Keratinocyte (primary cell): ENCODE measurements around the gene MBD1. TPM values are rescaled to one million over a fixed set of nuclear protein-coding genes. Genes with fewer than 3 reads are reported as not detected.

Source experiments
- DNase-seq: peaks from one replicate; pipeline ENCODE4 v3.0.0-alpha.2; 2011; ENCODE audit warnings: low read depth, missing footprints, low spot score
- FAIRE-seq: peaks from 2 replicates; lab custom pipeline; 2011; peaks lifted over from hg19 to GRCh38; lab: Jason Lieb, UNC
- H2AFZ ChIP-seq: 2 replicates; pipeline ENCODE4 v1.6.0; 2012; ENCODE audit warnings: low read length, control low read depth, inconsistent platforms; ENCODE audit not compliant: control insufficient read depth
- H3K27ac ChIP-seq: 2 replicates; pipeline ENCODE4 v1.5.1; 2011; ENCODE audit warnings: low read length; ENCODE audit not compliant: control insufficient read depth, insufficient read depth
- H3K27me3 ChIP-seq: 3 replicates; pipeline ENCODE4 v1.6.0; 2011; ENCODE audit warnings: low read length; ENCODE audit not compliant: control insufficient read depth, insufficient read depth; ENCODE audit errors: extremely low read depth
- H3K36me3 ChIP-seq, 2 experiments: 2 replicates in 1 of 2; 3 replicates in 1 of 2; pipeline ENCODE4 v1.5.1; 2011; ENCODE audit warnings: low read length in 2 of 2, mild to moderate bottlenecking in 1 of 2; ENCODE audit not compliant: control insufficient read depth in 2 of 2, insufficient read depth in 2 of 2; ENCODE audit errors: extremely low read depth in 1 of 2
- H3K4me1 ChIP-seq: 3 replicates; pipeline ENCODE4 v1.5.1; 2011; ENCODE audit warnings: low read length; ENCODE audit not compliant: control insufficient read depth, insufficient read depth; ENCODE audit errors: extremely low read depth
- H3K4me2 ChIP-seq: 3 replicates; pipeline ENCODE4 v1.6.0; 2011; ENCODE audit warnings: low read depth, low read length; ENCODE audit not compliant: control insufficient read depth, insufficient read depth; ENCODE audit errors: extremely low read depth
- H3K4me3 ChIP-seq, 3 experiments: fragments of 200-600 bp in 1 of 3; sonication (generic) in 1 of 3; 2 replicates in 2 of 3; 3 replicates in 1 of 3; pipeline ENCODE4 v1.5.1; 2011 to 2016; ENCODE audit warnings: low read length in 3 of 3, mild to moderate bottlenecking in 3 of 3, control low read depth in 2 of 3, inconsistent platforms in 1 of 3, low read depth in 1 of 3, mixed read lengths in 1 of 3, mixed run types in 1 of 3, moderate library complexity in 1 of 3; ENCODE audit not compliant: control insufficient read depth in 2 of 3, insufficient read depth in 2 of 3; ENCODE audit errors: extremely low read depth in 1 of 3
- H3K79me2 ChIP-seq: 2 replicates; pipeline ENCODE4 v1.6.0; 2012; ENCODE audit warnings: low read length; ENCODE audit not compliant: control insufficient read depth, insufficient read depth
- H3K9ac ChIP-seq: 3 replicates; pipeline ENCODE4 v1.6.0; 2011; ENCODE audit warnings: low read length; ENCODE audit not compliant: control insufficient read depth, insufficient read depth; ENCODE audit errors: extremely low read depth
- H3K9me1 ChIP-seq: 3 replicates; pipeline ENCODE4 v1.6.0; 2011; ENCODE audit warnings: low read length; ENCODE audit not compliant: control insufficient read depth, insufficient read depth; ENCODE audit errors: extremely low read depth
- H3K9me3 ChIP-seq: 2 replicates; pipeline ENCODE4 v1.5.1; 2012; ENCODE audit warnings: low read depth, low read length; ENCODE audit not compliant: control insufficient read depth
- H4K20me1 ChIP-seq: 3 replicates; pipeline ENCODE4 v1.6.0; 2011; ENCODE audit warnings: low read length; ENCODE audit not compliant: control insufficient read depth, insufficient read depth; ENCODE audit errors: extremely low read depth
- CTCF ChIP-seq, 3 experiments: IDR thresholded peaks in 1 of 3; conservative IDR thresholded peaks in 1 of 3; optimal IDR thresholded peaks in 1 of 3; 2 replicates in 2 of 3; 3 replicates in 1 of 3; pipeline versions ENCODE3 to v1.5.1; 2011; ENCODE audit warnings: low read length in 3 of 3, mild to moderate bottlenecking in 3 of 3, moderate library complexity in 2 of 3, control low read depth in 1 of 3, inconsistent platforms in 1 of 3; ENCODE audit not compliant: insufficient read depth in 2 of 3; ENCODE audit errors: extremely low read depth in 1 of 3
- EZH2 ChIP-seq: IDR thresholded peaks from one replicate; pipeline ENCODE4 v1.6.1; 2012; ENCODE audit warnings: inconsistent platforms, mild to moderate bottlenecking, low read length, moderate library complexity
- dilution Hi-C: fragments of 300-500 bp; cut with MboI; formaldehyde crosslinking; loops from one replicate; pipeline ENCODE4 v1.7.0; 2020; ENCODE audit warnings: low sequenced_read_pairs; ENCODE audit not compliant: extremely low pct_ligation_motif_present
- polyA plus RNA-seq, 5 experiments: library from polyadenylated mRNA; depleted of rRNA in 3 of 5; stranded (reverse) in 3 of 5; stranded (forward) in 1 of 5; unstranded in 1 of 5; fragments of >200 nt; gene quantifications; 1 replicate in 1 of 5; 2 replicates in 3 of 5; 3 replicates in 1 of 5; pipeline versions ENCODE4 v1.2.1 to v1.2.3, GENCODE V29; 2011 to 2012; ENCODE audit warnings: missing spikeins in 2 of 5, low read depth in 1 of 5, low replicate concordance in 1 of 5

Gene MBD1
- polyA plus RNA-seq, 1 donor (not counting 4 experiments of a cell fraction or from before 2014, with no cell fraction given), result 64.2 TPM

- DNase-seq (no peak), FAIRE-seq (no peak)
- Histone ChIP-seq H3K79me2 (peaks cover 38% of the 10 kb centered on the region), H3K27me3 (no peaks in the 10 kb centered on the region), H3K4me2 (no peak overlapping the region), H3K9me3 (no peaks in the 10 kb centered on the region), H3K36me3 (peaks cover 58 to 69% of the 10 kb centered on the region in 2 experiments), H4K20me1 (no peaks in the 10 kb centered on the region), H3K9ac (no peak overlapping the region), H3K27ac (no peak overlapping the region), H3K4me3 (no peak overlapping the region), H3K4me1 (peaks cover 25% of the 10 kb centered on the region), H2AFZ (no peak overlapping the region), H3K9me1 (peaks cover 3% of the 10 kb centered on the region)
- no peak for TF ChIP-seq EZH2
- TF ChIP-seq CTCF (optimal IDR thresholded peaks at IDR 0.05 in 1 of 3, IDR thresholded peaks at IDR 0.05 in 1 of 3, conservative IDR thresholded peaks at IDR 0.05 in 1 of 3; ENCODE audit: extremely low read depth in 1 of 3, insufficient read depth in 2 of 3, low read length in 3 of 3), result no peak
- dilution Hi-C loops, result no loop called here
Observed at GRCh38 chr18:50274941-50275340, 6.4 kb downstream of the MBD1 start.

DNA sequence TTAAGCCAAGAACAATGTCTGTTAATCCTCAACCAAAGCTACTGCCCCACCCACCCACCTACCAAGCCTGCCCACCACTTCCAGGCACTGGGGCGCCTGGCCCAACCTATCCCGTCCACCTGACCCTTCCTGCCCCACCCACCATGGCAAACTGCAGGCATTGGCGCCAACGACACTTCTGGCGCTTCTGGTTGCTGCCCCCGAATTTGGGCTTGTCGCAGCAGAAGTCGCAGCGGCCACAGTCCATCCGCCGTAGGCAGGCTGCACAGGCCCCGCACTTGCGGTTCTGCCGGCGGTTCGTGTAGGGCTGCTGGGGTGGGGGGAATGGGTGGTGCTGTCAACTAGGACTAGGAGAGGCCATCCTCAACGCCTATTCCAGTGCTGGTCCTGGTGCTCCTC lies 7.3 kb downstream of the MBD1 start:
- Histone ChIP-seq H3K27me3 (no peaks in the 10 kb centered on the region), H3K36me3 (peaks cover 61 to 70% of the 10 kb centered on the region in 2 experiments), H2AFZ (no peak overlapping the region), H3K4me2 (no peak overlapping the region), H3K4me1 (peaks cover 16% of the 10 kb centered on the region), H3K9ac (no peak overlapping the region), H4K20me1 (no peaks in the 10 kb centered on the region), H3K4me3 (no peak overlapping the region), H3K27ac (no peak overlapping the region), H3K79me2 (peaks cover 29% of the 10 kb centered on the region), H3K9me3 (no peaks in the 10 kb centered on the region), H3K9me1 (no peaks in the 10 kb centered on the region)
- DNase-seq (no peak), FAIRE-seq (no peak)
- dilution Hi-C loops, result no loop called here
- TF ChIP-seq CTCF (optimal IDR thresholded peaks at IDR 0.05 in 1 of 3, IDR thresholded peaks at IDR 0.05 in 1 of 3, conservative IDR thresholded peaks at IDR 0.05 in 1 of 3; ENCODE audit: extremely low read depth in 1 of 3, insufficient read depth in 2 of 3, low read length in 3 of 3) (no peak), EZH2 (no peak)
